ENCODE results near the gene LATS2.

The LATS2 gene

GRCh38 chr13:21060338-21061028 is 903 bp downstream of the LATS2 start:
- Histone ChIP-seq H3K36me3 (ENCODE audit: insufficient read depth, low read length) (no peaks in the 10 kb centered on the region), H3K9me3 (ENCODE audit: insufficient read depth, low read length, severe bottlenecking) (no peaks in the 10 kb centered on the region), H3K9ac (ENCODE audit: low read depth, low read length) (no peak overlapping the region), H3K27ac (ENCODE audit: low read length) (no peak overlapping the region), H3K79me2 (ENCODE audit: insufficient read depth, low read length) (no peaks in the 10 kb centered on the region), H3K4me2 (ENCODE audit: insufficient read depth, low read length) (no peak overlapping the region), H3K4me3 (ENCODE audit: low read depth in 1 of 2, low read length in 2 of 2) (no peak overlapping the region), H3K4me1 (ENCODE audit: insufficient read depth, low read length) (no peaks in the 10 kb centered on the region), H4K20me1 (ENCODE audit: insufficient read depth, low read length) (no peaks in the 10 kb centered on the region), H3K27me3 (ENCODE audit: insufficient read depth, low read length, poor library complexity) (no peaks in the 10 kb centered on the region), H2AFZ (ENCODE audit: low read depth, low read length) (no peak overlapping the region)
- DNase-seq (no peak), ATAC-seq (ENCODE audit: insufficient read depth, low read depth) (no peak)
- TF ChIP-seq EZH2 (IDR thresholded peaks at IDR 0.05; ENCODE audit: borderline replicate concordance, low read depth, low read length, severe bottlenecking) (no peak), CTCF (IDR thresholded peaks at IDR 0.05; ENCODE audit: borderline replicate concordance, extremely low read depth, low read length, poor library complexity, severe bottlenecking) (no peak)

GRCh38 chr13:21059641-21060337 is 1.6 kb downstream of the LATS2 start:
- H3K27me3 ChIP-seq (ENCODE audit: insufficient read depth, low read length, poor library complexity) = no peaks in the 10 kb centered on the region
- no peak for ATAC-seq (ENCODE audit: insufficient read depth, low read depth)

GRCh38 chr13:21058361-21058760 is 3.0 kb downstream of the LATS2 start:
- Histone ChIP-seq H3K9ac (ENCODE audit: low read depth, low read length) (no peak overlapping the region), H3K9me3 (ENCODE audit: insufficient read depth, low read length, severe bottlenecking) (no peaks in the 10 kb centered on the region), H2AFZ (ENCODE audit: low read depth, low read length) (no peak overlapping the region), H4K20me1 (ENCODE audit: insufficient read depth, low read length) (no peaks in the 10 kb centered on the region), H3K36me3 (ENCODE audit: insufficient read depth, low read length) (no peaks in the 10 kb centered on the region), H3K79me2 (ENCODE audit: insufficient read depth, low read length) (no peaks in the 10 kb centered on the region), H3K27me3 (ENCODE audit: insufficient read depth, low read length, poor library complexity) (no peaks in the 10 kb centered on the region), H3K4me3 (ENCODE audit: low read depth in 1 of 2, low read length in 2 of 2) (no peak overlapping the region), H3K4me1 (ENCODE audit: insufficient read depth, low read length) (no peaks in the 10 kb centered on the region), H3K4me2 (ENCODE audit: insufficient read depth, low read length) (no peak overlapping the region), H3K27ac (ENCODE audit: low read length) (no peak overlapping the region)
- no peak for TF ChIP-seq EZH2 (IDR thresholded peaks at IDR 0.05; ENCODE audit: borderline replicate concordance, low read depth, low read length, severe bottlenecking)
- no peak for TF ChIP-seq CTCF (IDR thresholded peaks at IDR 0.05; ENCODE audit: borderline replicate concordance, extremely low read depth, low read length, poor library complexity, severe bottlenecking)
- no peak for DNase-seq
- ATAC-seq (ENCODE audit: insufficient read depth, low read depth) = no peak

More at GRCh38 chr13:21059641-21060337, 1.6 kb downstream of the LATS2 start:
- Histone ChIP-seq H3K36me3 (ENCODE audit: insufficient read depth, low read length) (no peaks in the 10 kb centered on the region), H3K9me3 (ENCODE audit: insufficient read depth, low read length, severe bottlenecking) (no peaks in the 10 kb centered on the region), H4K20me1 (ENCODE audit: insufficient read depth, low read length) (no peaks in the 10 kb centered on the region), H3K27ac (ENCODE audit: low read length) (no peak overlapping the region), H2AFZ (ENCODE audit: low read depth, low read length) (no peak overlapping the region), H3K4me3 (ENCODE audit: low read depth in 1 of 2, low read length in 2 of 2) (no peak overlapping the region), H3K4me1 (ENCODE audit: insufficient read depth, low read length) (no peaks in the 10 kb centered on the region), H3K9ac (ENCODE audit: low read depth, low read length) (no peak overlapping the region), H3K79me2 (ENCODE audit: insufficient read depth, low read length) (no peaks in the 10 kb centered on the region), H3K4me2 (ENCODE audit: insufficient read depth, low read length) (no peak overlapping the region)
- DNase-seq = no peak
- TF ChIP-seq CTCF (IDR thresholded peaks at IDR 0.05; ENCODE audit: borderline replicate concordance, extremely low read depth, low read length, poor library complexity, severe bottlenecking) = no peak
- no peak for TF ChIP-seq EZH2 (IDR thresholded peaks at IDR 0.05; ENCODE audit: borderline replicate concordance, low read depth, low read length, severe bottlenecking)

All from DND-41 (cell line).